SHP77 treated with DMSO at 0.1 percent for 48 hours (cell line): ENCODE data around the gene USP22.

Experiments
- DNase-seq: peaks from one replicate; lab custom pipeline; 2025; lab: John Stamatoyannopoulos, UW

Gene USP22

DNA sequence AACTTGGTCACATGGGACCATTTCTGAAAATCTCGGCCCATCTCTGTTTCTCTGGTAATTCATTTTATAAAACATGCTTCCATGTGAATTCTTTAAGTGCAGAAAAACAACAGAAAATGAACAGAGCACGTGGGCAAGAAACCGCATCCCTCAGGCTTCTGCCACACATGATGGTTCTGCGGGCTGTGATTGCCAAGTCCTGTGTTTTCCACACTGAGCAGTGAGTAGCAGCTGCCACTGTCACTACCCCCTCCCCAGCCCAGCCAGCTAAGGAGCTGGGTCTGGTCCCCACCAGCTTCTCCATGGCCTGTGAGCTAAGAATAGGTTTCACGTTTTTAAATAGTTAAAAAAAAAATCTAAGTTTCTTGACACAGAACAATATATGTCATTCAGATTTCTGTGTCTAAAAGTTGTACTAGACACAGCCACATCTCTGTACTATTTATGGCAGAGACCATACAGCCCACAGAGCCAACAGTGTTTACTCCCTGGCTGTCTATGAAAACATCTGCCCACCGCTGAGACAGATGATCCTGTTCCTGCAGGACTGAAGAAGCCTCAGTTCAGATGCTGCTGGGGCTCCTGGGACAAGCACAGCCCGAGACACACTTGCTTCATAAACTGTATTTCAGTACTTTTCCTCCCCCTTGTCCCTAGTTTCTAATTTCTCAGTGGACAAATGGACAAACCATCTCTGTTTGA, 41.5 kb downstream of the USP22 start:
- DNase-seq, result no peak

DNA sequence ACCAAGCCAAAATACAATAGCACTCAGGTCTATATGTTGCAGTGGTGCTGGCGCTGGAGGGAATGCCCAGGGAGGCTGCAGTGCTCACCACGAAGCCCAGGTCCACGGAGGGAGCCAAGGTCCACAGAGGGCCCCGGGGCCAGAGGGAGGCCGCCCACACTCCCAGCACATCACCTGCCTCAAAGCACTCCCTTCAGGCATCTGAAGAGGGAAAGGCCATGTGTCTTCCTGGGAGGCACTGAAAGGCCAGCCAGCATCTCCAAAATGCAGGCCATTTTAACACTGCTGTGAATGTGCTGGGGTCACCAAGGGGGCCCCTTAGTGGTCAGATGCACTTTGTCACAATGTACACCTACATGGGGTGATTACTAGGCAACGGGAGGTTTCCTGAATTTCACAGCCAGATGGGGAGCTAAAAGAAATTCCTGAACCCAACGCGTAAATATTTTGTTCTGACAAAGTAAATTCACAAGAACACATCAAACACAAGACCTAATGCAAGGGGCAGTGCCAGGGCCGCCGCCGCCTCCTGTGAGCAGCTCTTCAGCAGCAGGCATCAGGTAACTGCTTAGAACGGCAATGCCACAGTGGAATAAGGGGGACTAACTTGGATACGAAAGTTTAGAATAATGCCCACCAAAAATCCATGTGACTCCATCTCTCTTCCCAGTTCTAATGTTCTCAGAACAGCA, 42.8 kb downstream of the USP22 start:
- no peak for DNase-seq

DNA sequence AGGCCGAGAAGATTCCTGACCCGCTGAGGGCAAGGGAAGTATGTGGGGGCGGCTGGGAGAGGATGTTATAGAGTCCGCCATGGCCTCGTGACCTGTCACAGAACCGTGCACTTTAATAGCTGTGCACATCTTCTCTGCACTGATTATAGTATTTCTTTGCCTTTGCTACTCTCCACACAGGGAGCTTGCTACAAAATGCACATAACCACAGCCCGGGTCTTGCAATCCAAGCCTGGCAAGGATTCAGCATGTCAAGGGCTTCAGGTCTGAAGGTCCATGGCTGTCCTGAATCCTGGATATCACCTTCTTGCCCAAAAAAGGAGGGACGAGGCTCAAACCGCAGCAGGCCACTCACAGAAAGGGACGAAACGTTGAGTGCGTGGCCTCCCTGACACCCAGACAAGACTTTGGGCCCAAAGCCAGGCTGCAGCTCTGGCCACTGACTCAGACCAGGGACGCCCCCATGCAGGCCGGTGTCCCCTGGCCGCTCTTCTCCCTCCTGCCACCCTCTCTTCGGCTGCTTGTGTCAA, 43.7 kb downstream of the USP22 start:
- no peak for DNase-seq

DNA sequence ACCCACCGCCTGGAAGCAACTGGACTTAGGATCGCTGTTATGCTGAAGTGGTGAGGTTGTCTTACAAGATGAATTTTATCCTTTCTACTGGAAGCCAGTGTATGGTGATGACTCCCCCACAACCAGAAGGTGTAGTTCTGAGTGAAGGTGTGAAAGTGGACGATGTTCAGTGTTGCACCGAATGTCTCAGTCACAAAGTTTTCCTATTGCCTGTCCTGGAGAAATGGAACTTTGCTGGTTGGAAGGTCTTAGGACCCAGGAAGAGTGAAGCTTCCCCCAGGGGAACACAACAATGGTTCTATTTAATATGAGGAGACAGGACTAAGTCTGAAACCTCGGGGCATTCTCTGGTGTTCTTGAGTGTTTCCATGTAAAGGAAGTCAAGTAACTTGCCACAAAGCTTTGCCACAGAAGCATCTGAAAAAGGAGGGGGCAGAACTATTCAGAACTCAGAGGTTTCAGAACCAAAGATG, 44.2 kb downstream of the USP22 start:
- DNase-seq, result no peak

DNA sequence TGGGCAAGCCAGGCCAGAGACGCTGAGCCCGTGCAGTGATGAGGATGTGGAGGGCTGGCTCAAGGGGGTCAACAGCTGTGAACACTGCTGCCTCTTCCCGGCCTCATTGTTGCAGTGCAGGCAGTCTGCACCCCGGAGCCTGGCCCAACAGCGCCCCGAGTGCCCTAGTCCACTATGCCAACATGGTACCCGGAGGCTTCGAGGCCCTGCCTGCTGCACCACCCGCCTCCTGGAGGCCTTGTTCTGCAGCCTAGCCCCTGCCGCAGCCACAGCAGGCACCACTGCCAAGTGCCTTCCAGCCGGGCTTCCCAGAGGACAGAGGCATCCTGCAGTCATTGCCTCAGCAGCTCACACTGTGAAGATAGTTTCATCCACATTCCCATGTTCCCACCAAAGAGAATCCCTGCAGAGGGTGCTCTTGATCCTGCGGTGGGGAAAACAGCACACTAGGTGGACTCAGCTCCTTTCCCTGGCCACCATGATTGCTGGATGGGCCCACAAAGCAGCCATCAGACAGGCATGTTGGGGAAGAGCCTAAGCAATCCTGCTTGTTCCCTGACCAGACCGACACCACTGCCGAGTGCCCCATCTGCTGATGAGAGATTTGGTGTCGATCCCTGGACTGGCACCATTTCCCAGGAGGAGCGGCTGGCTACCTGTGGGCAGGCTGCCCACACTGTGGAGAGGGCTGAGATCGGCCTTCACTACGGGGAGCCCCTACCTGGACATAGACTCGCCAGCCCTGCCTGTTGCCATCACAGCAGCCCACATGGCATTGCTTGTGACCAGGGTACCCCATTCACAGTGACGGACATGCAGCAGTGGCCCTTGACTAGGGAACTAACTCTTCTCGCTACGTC, 44.9 kb downstream of the USP22 start:
- no peak for DNase-seq

DNA sequence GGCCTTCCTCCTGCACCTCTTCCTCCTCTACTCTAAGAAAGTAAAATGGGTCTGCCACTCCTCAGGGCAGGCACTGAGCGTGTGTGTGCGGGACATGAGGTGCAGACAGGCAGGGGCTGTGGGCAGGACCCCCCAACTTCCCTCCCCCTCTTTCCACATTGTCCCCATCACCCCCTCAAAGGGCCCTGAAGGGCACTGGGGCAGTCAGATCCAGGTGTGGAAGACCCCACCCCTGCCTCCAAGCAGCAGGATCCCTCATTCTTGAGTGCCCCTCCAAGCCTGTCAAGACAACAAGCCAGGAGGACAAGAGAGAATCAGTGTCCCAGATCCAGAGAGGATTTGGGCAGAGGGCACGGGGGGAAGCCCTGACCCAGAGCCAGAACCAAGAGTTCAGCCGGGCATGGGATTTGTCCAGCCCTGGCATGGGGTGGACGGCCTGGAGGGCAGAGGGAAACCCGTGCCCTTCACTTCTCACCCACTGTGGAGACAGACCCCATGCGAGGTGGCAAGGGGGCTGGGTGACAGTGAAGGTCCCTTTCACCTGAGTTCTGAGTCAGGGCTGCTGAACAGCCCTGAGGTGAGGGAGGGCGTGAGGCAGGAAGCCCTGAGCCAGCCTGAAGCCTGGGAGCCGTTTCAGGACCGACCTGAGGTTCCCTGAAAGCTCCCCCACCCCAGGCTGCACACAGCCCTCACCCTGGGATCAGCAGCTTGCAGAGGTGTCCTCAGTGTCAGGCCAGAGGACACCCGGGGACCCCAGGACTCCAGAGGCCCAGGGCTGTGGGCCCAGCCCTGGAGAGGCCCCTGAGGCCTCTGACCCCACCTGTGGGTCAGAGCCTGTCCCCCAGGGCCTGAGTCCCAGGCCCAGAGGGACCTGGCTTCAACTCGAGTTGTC, 45.8 kb downstream of the USP22 start:
- no peak for DNase-seq

DNA sequence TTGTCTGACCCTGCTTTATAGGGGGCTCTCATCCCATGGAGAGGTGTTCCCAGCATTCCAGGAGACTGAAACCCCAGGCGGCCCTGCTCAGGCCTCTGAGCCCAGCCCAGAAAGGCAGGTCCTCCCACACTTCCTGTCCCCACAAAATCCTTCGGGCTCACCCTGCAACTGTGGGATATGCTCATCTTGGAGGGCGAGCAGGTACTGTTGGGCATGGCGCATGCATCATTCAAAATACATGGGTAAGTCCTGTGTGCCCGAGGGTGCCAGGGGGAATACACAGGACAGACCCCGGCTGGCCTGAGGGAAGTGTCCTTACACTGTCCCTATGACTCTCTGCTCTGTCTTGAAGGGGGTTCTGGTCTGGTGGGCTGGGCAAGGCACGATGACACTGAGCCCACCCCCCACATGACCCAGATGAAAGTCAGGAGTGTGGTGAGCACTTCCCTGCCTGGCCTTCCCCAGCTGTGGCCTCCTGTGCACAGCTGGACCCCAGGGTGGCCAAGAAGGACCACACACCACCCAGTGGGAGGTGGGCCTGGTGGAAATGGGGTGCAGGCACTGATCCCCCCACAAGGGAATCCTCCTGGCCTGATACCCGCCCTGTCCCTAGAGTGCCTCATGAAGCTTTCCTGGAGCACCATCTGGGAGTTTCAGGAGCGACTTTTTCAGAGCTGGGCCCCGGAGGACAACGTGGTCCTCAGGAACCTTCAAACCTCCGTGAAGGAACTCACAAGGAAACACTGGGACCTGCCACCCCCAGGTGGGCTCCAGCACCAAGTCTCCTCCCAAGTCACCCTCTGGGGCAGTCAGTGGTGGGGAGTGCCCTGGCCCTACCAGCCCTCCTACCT, 46.7 kb downstream of the USP22 start:
- no peak for DNase-seq

DNA sequence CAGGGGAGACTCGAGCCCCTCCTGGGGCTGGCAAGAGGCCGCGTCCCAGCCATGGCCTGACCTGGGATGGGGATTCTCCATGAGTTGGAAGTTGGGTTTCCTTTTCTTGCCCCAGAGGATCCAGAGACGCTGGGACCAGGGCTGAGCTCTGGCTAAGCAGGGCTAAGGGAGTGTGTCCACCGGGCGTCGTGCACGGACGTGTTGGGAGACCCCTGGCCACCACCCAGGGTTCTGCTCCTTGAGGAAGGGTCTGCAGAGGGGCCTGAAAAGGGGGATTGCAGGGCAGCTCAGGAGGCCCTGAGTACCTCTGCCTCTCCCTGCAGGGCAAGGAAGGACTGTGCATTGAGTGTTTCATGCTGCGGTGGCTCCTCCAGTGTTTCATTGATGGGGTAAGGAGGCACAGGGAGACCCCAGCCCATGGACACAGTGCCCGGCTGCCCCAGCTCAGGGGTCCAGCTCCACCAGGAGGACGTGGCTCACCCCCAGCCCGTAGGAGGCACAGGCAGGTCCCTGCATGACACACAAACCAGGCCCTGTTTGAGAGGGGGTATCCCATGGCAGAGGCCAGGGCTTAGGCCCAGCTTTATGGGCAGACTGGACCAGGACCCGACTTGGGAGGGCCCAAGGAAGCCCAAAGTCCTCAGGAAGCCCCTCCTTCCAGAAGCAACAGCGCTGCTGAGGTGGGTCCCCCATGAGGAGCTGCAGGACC, 47.5 kb downstream of the USP22 start:
- DNase-seq, result no peak

DNA sequence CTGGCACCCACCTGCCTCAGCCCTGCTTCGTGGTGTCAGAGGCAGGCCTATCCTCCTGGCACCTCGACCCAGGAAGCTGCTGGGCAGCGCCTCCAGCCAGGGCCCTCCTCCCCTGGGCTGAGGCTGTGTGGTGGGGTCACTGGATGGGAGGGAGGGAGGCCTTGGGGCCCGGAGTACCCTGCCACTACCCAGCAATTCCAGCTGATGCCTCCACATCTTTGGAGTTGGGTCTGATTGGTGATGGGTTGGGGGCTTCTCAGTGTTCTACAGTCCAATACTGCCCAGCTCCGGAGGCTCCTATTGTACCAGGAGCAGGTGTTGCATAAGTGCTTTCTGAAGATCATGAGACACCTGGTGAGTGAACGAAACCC, 48.0 kb downstream of the USP22 start:
- no peak for DNase-seq

DNA sequence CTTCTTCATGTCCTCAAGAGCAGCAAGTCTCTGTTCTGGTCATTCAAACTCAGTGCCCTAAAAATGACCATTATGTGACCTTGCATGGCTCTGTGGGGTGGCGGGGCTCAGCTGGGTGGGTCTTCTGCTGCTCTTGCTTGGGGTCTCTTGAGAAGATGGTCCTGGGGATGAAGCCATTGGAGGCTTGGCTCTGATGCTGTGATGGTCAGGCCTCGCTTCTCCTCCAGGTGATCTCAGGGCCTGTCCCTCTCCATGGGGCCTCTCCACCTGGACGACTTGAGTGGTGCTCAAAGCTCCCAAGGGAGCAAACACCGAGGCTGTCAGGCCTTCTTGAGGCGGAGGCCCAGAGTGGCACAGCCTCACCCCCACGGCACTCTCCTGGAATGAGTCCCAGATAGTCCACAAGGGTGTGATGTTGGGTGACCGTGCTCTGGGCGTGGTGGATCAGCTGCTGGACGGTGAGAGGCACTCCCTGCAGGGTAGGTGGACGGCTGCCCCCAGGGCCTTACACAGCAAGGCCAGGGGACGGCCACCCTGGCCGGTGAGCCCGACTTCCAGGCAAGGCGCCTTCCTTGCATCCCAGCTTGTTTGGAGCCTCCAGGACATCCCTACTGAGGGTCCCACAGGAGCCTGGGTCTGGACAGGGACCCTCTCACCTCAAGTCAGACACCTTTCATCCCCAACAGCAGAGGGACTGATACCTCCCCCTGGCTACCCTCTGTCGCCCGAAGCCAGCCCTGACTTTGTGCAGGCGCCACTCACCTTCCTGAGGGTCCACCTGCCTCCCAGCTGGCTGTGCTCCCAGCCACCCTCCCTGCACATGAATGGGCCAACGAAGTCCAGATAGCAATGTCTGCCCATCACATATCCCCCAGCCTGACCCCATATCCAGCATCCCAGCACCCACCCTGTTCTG, 48.7 kb downstream of the USP22 start:
- no peak for DNase-seq

DNA sequence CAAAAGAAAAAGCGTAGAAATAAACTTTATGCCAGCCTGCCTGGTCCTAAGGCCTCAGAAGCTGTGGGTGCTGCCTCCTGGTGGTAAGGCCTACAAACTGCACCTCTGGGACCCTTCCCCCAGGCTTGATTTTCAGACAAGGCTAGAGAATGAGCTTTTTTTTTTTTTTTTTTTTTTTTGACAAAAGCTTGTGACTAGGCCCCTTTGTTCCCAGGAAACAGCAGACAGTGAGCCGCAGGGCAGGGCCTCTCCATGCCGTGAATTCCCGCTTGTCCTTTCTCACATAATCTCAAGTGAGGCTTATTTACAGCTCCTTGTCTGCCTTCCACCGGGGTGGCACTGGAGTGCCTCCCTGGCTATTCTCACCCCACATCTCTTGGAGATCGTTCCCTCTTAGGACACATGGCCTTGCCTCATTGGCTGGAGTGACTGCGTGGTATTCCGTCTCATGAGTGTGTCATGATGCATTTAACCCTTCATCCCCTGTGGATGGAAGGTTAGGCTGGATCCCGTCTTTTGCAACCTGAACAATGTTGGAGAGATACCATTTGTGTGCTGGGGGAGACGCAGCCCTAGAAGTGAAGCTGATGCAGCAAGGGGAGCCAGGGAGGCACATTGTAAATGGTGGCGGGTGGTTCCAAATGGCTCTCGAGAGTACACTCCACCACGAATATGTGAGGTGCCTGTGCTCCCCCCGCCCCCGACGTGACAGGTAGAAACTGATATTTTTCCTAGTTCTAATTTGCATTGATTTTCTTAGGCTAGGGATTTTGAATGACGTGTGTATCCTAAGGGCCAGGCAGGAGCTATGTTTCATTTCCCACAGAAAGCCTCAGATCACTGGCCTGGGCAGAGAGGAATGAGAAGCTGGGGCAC, 49.6 kb downstream of the USP22 start:
- DNase-seq, result peak; percentile 41

DNA sequence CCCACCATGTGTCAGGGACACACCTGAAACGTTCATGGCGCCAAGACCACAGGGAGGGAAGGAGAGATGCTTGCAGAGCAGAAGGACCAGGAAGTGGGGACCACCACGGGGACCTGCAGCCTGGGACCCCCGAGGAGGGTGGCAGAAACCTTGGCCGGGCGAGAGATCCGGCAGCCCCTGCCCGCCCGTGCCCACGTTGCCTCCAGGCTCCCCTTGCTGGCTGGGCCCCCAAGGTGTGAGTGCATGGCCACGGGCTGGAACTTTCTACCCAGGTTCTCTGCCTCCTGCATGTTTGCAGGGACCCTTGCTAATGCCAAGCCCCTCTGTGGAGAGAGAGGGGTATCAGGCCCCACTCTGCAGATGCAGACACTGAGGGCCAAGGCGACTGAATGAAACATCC, 50.4 kb downstream of the USP22 start:
- no peak for DNase-seq

DNA sequence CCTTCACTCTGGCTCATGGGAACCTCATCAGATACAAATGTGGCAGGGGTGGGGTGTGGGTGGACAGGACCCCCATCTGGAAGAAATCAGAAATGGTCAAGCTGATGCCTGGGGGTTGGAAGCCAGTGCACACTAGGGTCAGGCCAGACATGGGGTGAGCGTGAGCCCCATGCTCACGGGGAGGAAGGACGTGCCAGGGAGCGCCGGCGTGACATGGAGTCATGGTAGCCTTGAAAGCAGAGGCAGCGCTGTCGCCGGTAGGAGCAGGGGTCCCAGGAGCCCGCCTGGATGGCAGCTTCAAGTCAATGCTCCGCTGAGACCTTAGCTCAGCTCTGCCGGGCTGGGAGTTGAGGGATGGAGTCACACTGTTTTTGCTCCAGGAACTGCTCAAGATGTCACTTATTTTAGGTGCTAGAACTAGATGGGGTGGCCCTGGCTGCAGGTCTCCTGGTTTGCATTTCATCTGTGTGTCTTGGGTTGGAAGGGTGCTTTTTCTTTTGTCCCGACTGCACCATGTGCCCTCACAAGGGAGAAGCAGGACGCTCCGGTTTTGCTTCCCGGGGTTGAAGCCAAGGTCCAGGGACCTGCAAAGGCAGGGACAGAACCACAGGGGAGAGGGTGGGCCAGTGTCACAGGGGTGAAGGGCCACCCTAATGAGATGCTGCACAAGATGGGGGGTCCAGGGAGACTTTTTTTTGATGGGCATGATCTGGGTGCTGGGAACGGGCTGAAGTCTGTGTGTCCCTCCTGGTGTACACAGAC, 51.4 kb downstream of the USP22 start:
- no peak for DNase-seq

DNA sequence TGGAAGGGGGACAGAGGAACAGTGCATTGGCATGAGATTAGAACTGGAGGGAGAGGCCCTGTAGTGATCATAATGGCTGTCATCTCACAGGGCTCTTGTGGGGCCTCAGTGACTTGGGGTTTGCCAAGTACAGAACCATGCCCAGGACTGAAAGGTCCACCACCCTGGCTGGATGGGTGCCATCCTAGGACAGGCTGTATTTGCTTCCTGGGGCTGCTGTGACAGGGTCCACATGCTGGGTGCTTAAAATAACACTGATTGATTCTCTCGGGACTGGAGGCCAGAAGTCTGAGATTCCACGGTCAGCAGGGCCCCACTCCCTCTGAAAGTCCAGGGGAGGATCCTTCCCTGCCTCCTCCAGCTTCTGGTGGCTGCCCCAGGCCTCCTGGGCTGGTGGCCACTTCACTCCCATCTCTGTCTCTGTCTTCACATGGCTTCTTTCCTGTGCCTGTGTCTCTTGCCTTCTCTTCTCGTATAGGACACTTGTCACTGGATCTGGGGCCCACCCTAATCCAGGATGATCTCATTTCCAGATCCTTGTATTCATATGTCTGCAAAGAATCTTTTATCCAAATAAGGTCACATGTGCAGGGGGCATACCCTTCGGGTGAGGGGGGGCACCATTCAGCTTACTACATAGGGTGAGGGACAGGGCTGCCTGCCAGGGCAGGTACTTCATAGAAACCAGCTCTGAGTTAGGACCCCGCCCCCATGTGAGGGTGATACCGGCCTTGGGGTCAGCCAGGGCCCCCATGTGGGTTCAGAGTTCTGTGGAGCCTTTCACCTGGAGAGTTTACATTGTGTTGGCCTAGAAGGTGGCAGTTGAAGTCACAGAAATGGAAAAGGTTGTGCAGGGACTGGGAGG, 52.6 kb downstream of the USP22 start:
- no peak for DNase-seq

DNA sequence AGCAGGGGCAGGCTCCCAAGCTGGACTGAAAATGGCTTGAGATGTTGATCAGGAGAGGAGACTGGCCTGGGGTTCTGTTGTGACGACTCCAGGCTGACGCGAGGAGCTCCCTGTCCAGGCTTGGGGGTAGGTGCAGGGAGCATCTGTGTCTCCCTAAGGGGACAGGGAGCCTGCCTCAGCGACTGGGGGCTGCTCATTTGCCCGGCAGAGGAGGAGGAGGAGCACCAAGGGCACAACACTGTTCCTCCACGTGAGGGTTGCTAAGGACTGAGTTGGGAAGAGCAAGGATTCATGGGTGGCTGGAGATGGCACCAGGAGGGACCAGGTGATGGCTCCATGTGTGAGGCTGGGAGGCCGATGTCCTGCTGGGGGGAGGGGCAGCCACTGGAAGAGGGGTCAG, 53.3 kb downstream of the USP22 start:
- no peak for DNase-seq

DNA sequence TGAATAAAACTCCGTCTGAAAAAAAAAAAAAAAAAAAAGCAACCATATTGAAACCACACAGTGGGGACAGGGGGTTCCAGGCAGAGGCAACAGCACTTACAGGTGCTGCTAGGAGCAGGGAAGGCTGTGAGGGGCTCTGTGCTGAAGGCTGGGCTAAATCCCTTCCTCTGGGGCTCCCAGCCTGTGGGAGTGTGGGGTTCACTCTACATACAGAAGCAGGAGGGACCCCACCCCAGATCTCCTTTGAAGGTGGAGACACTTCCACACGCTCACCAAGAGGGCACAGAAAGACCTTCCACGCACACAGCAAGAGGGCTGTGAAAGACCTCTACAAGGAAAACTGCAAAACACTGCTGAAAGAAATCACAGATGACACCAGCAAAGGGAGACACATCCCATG, 53.9 kb downstream of the USP22 start:
- no peak for DNase-seq
